HUES6 (cell line): ENCODE data around the gene PNMA8C.
A peak's percentile ranks its signal among the peaks of the same experiment; 100 is the strongest.

Source experiments
- H3K27ac ChIP-seq: 2 replicates; pipeline ENCODE4 v1.7.0; 2013; ENCODE audit warnings: low read depth, mild to moderate bottlenecking, low read length, inconsistent platforms
- H3K27me3 ChIP-seq: 2 replicates; pipeline ENCODE4 v1.6.1; 2013; ENCODE audit warnings: low read length; ENCODE audit not compliant: control insufficient read depth, insufficient read depth
- H3K36me3 ChIP-seq: 2 replicates; pipeline ENCODE4 v1.6.1; 2013; ENCODE audit warnings: low read length; ENCODE audit not compliant: control insufficient read depth, insufficient read depth
- H3K4me1 ChIP-seq: 2 replicates; pipeline ENCODE4 v1.6.1; 2013; ENCODE audit warnings: low read length; ENCODE audit not compliant: control insufficient read depth, insufficient read depth
- H3K4me3 ChIP-seq: 2 replicates; pipeline ENCODE4 v1.5.1; 2013; ENCODE audit warnings: low read depth, low read length
- H3K9ac ChIP-seq: one replicate; pipeline ENCODE4 v1.6.1; 2013; ENCODE audit warnings: mild to moderate bottlenecking, low read length
- H3K9me3 ChIP-seq: 2 replicates; pipeline ENCODE4 v1.6.1; 2013; ENCODE audit warnings: low read depth, low read length; ENCODE audit not compliant: control insufficient read depth, insufficient read depth

PNMA8C gene

DNA sequence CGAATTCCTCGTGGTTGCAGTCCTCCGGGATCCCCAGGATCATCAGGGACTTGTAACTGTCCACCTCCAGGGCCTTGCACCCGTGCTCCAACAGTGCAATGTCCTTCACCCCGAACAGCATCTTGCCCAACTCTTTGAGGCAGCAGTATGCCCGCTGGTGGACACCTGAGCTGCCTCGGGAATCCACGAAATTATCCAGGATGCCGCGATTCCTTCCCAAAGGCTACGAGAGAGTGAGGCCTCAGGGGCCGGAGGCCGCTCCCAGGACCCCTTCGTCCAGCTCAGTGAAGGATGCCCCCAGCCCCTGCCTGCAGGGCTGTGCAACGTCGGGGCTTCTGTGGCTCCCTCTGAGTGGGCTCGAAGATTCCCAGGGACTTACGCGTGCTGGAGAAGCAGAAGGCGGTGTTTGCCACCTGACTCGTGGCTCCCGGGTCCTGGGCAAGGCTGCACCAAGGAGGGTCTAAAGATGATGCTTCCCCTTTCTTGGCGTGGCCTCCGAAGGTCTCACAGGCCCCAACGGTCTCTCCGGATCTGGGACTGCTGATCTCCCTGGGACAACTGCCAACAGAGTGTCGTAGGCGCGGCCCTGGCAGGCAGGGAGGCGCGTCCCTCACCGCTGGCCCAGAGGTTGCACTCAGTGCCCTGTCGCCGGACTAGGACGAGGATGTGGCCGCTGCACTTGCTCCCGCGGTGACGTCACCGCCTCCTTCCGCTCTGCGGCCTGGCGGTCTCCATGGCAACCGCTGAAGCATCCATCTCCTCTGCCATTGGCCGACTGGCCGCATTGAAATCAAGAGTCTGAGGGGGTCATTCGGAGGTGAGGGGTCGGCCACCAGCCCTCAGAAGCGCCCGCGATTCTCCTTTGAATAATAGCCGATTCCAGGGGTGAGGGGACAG, at the start of gene PNMA8C:
PNMA8C (minus strand) TSS at position 698 of the 897 bp plus-strand sequence; CDS start at position 121, 577 bp downstream.
- Histone ChIP-seq H3K9me3 (no peaks in the 10 kb centered on the region), H3K4me3 (peak within 1 kb of the TSS; percentile 51), H3K27ac (no peak within 1 kb of the TSS), H3K9ac (no peak within 1 kb of the TSS), H3K27me3 (peaks cover 27% of the 10 kb centered on the region), H3K4me1 (peaks cover 20% of the 10 kb centered on the region), H3K36me3 (no peaks in the 10 kb centered on the region)

DNA sequence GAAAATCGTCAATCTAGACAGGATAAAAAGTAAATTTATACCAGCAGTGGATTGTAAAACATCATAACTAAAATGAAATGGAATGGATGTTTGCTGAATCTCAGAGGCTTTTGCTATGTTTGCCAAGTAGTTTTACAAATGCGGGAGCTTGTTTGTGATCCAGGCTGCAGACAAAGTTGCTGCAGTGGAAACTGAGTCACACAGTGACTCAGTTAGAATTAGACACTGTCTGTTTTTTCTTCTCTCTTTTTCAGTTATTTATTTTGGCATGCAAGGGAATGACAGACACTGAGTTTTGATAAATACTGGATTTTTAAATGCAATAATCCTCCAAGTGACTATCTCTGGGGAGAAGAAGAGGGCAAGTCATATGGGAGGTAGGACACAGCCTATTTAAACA, 47.2 kb upstream of the PNMA8C start:
- Histone ChIP-seq H3K9ac (no peak overlapping the region), H3K4me3 (no peak overlapping the region), H3K36me3 (no peaks in the 10 kb centered on the region), H3K27ac (no peak overlapping the region), H3K4me1 (peaks cover 10% of the 10 kb centered on the region), H3K27me3 (peaks cover 5% of the 10 kb centered on the region; the same call in 1 of the 2 replicates), H3K9me3 (no peaks in the 10 kb centered on the region)

GRCh38 chr19:46474211-46474610, 45.5 kb upstream of the PNMA8C start:
- Histone ChIP-seq H3K27me3 (peaks cover 5% of the 10 kb centered on the region; the same call in 1 of the 2 replicates), H3K27ac (no peak overlapping the region), H3K4me1 (peaks cover 10% of the 10 kb centered on the region), H3K9me3 (no peaks in the 10 kb centered on the region), H3K9ac (no peak overlapping the region), H3K4me3 (no peak overlapping the region), H3K36me3 (peaks cover 10% of the 10 kb centered on the region; the same call in 1 of the 2 replicates)

- H3K9me3 ChIP-seq = no peaks in the 10 kb centered on the region
- no peak overlapping the region for H3K9ac ChIP-seq
- no peak overlapping the region for H3K4me3 ChIP-seq
- H3K4me1 ChIP-seq = peaks cover 10% of the 10 kb centered on the region
- peaks cover 5% of the 10 kb centered on the region; the same call in 1 of the 2 replicates for H3K27me3 ChIP-seq
- H3K27ac ChIP-seq = no peak overlapping the region
- H3K36me3 ChIP-seq = peaks cover 16% of the 10 kb centered on the region; the same call in 1 of the 2 replicates
Measured at GRCh38 chr19:46472592-46472991, 43.9 kb upstream of the PNMA8C start.

GRCh38 chr19:46471811-46472543, 43.2 kb upstream of the PNMA8C start:
- Histone ChIP-seq H3K36me3 (peaks cover 19% of the 10 kb centered on the region; the same call in 1 of the 2 replicates), H3K27ac (no peak overlapping the region), H3K9ac (no peak overlapping the region), H3K27me3 (peaks cover 5% of the 10 kb centered on the region; the same call in 1 of the 2 replicates), H3K9me3 (no peaks in the 10 kb centered on the region), H3K4me3 (peak overlapping the region; percentile 79), H3K4me1 (peaks cover 10% of the 10 kb centered on the region)

DNA sequence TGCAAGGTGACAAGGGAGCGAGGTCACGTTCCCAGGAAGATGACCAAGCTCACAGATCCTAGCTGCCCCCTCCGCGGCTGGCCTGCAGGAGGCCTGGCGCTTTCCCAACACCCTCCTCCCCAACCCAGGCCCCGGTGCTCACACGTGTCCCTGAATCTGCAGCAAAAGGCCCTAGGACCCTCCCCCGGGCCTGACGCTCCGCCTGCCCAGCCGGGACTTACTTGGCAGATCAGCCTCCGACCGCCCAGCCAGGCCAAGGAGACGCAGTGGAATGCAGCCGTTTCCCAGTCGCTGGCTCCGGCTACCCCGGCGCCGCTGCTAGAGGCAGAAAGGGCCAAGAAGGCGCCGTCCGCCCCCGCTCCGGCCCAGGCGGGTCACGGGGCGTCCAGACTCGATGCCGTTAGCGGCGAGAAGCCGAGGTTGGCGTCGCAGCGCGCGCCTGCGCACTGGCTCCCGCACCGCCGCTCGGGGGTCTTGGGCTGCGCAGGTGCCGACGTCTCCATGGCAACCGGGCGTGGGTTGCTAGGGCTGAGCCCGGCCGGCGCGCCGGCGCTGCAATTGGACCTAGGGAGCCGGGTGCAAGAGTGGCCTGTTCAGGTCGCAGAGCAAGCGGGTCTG, 42.5 kb upstream of the PNMA8C start, which contains the start of gene PNMA8A:
PNMA8A (minus strand) TSS at position 448 of the 618 bp plus-strand sequence. CDS start 528 bp downstream, outside the sequence.
- H3K27ac ChIP-seq = no peak within 1 kb of the TSS
- H3K36me3 ChIP-seq = peaks cover 22% of the 10 kb centered on the region; the same call in 1 of the 2 replicates
- H3K9me3 ChIP-seq = no peaks in the 10 kb centered on the region
- peak within 1 kb of the TSS; percentile 57 for H3K9ac ChIP-seq
- peaks cover 5% of the 10 kb centered on the region; the same call in 1 of the 2 replicates for H3K27me3 ChIP-seq
- peaks cover 10% of the 10 kb centered on the region for H3K4me1 ChIP-seq
- peak within 1 kb of the TSS; percentile 79 for H3K4me3 ChIP-seq

GRCh38 chr19:46470376-46470775, 41.6 kb upstream of the PNMA8C start:
- Histone ChIP-seq H3K9ac (no peak overlapping the region), H3K36me3 (peaks cover 22% of the 10 kb centered on the region; the same call in 1 of the 2 replicates), H3K4me3 (peak overlapping the region; percentile 79), H3K27ac (no peak overlapping the region), H3K4me1 (peaks cover 10% of the 10 kb centered on the region), H3K27me3 (peaks cover 5% of the 10 kb centered on the region; the same call in 1 of the 2 replicates), H3K9me3 (no peaks in the 10 kb centered on the region)

GRCh38 chr19:46469541-46470185, 40.9 kb upstream of the PNMA8C start:
- Histone ChIP-seq H3K36me3 (peaks cover 22% of the 10 kb centered on the region; the same call in 1 of the 2 replicates), H3K4me1 (peaks cover 10% of the 10 kb centered on the region), H3K27ac (no peak overlapping the region), H3K27me3 (peaks cover 5% of the 10 kb centered on the region; the same call in 1 of the 2 replicates), H3K9me3 (no peaks in the 10 kb centered on the region), H3K9ac (no peak overlapping the region), H3K4me3 (no peak overlapping the region)

DNA sequence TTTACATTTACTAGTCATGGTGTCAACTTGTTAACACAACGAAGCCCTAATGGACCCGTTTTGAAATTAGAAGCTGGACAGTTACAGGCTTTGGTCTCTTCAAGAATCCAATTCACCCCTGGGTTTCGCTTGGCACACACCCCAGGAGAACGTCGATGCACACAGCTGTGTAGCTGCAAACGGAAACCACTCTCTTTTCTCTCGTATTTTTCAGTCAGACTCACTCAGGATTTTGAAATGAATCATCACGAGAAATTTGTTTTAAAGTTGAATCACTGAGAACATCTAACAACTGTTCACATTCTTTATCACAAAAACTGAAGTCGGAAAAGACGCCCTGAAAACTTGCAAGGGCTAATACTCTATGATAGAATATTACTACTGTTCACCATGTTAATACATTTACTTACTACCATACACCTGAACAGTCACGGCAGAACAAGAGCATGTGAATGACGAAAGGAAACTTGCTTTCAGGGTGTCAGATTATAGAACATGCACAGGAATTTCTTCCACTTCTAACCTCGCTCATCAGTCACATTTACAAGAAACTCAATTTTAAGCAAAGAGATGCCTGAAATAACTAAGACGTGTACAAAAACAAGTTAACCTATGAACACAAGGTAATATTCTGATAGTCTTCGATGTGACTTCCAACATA, 37.9 kb upstream of the PNMA8C start:
- H3K27me3 ChIP-seq = peaks cover 1% of the 10 kb centered on the region; the same call in 1 of the 2 replicates
- H3K9me3 ChIP-seq = no peaks in the 10 kb centered on the region
- H3K4me3 ChIP-seq = no peak overlapping the region
- H3K36me3 ChIP-seq = peaks cover 22% of the 10 kb centered on the region; the same call in 1 of the 2 replicates
- H3K9ac ChIP-seq = no peak overlapping the region
- H3K4me1 ChIP-seq = peaks cover 7% of the 10 kb centered on the region
- no peak overlapping the region for H3K27ac ChIP-seq

- Histone ChIP-seq H3K4me1 (no peaks in the 10 kb centered on the region), H3K27ac (no peak overlapping the region), H3K4me3 (no peak overlapping the region), H3K9me3 (no peaks in the 10 kb centered on the region), H3K9ac (no peak overlapping the region), H3K27me3 (no peaks in the 10 kb centered on the region), H3K36me3 (peaks cover 12% of the 10 kb centered on the region; the same call in 1 of the 2 replicates)
Measured at GRCh38 chr19:46463516-46463915, 34.8 kb upstream of the PNMA8C start.
